Subcutaneous abdominal adipose tissue (tissue), 5 donors: Measurements from ENCODE around the gene C1QTNF5.

Experiments used
- H3K27ac ChIP-seq: one replicate; pipeline ENCODE4 v1.7.0; 2013; ENCODE audit warnings: low read depth, mild to moderate bottlenecking, inconsistent platforms, low read length, moderate library complexity
- H3K27me3 ChIP-seq, 5 donors: one replicate each; pipeline ENCODE4 v1.7.0; 2013; ENCODE audit warnings: low read length in 5 of 5, inconsistent platforms in 1 of 5; ENCODE audit not compliant: control insufficient read depth in 5 of 5, insufficient read depth in 4 of 5
- H3K36me3 ChIP-seq, 5 donors: one replicate each; pipeline ENCODE4 v1.7.0; 2013; ENCODE audit warnings: low read length in 5 of 5; ENCODE audit not compliant: control insufficient read depth in 5 of 5, insufficient read depth in 5 of 5
- H3K4me1 ChIP-seq, 5 donors: one replicate each; pipeline ENCODE4 v1.7.0; 2013; ENCODE audit warnings: low read length in 5 of 5, mild to moderate bottlenecking in 3 of 5, moderate library complexity in 1 of 5; ENCODE audit not compliant: control insufficient read depth in 5 of 5, insufficient read depth in 5 of 5
- H3K4me3 ChIP-seq, 5 donors: one replicate each; pipeline ENCODE4 v1.7.0; 2013; ENCODE audit warnings: low read length in 5 of 5, low read depth in 1 of 5
- H3K9ac ChIP-seq, 5 donors: one replicate each; pipeline ENCODE4 v1.7.0; 2013; ENCODE audit warnings: low read length in 5 of 5, mild to moderate bottlenecking in 4 of 5, moderate library complexity in 3 of 5
- H3K9me3 ChIP-seq, 5 donors: one replicate each; pipeline ENCODE4 v1.7.0; 2013; ENCODE audit warnings: low read length in 5 of 5; ENCODE audit not compliant: control insufficient read depth in 5 of 5
- donor health status: healthy.
- donor health status: healthy.
- donor health status: healthy.
- donor health status: healthy.
- donor health status: healthy.

Gene C1QTNF5

DNA sequence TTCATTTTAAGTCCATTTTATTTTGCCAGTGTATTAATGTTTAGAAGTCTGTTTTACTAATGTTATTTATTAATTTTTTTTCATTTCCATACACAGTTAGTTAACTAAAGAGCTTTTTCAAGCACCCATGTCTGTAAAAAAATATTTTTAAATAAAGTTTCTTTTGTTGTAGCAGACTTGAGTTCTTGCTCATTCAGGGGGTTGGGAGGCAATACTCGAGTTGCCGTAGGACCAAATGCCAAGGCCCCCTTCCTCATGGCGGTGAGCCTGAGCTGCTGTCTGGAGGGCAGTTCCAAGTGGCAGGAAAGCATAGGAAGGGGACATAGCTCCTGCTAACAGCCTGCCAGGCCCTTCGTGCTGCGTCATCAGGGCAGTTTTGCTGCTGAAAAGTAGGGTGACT, 32.7 kb downstream of the C1QTNF5 start:
- H3K4me3 ChIP-seq, result no peak overlapping the region
- H3K27me3 ChIP-seq, result no peaks in the 10 kb centered on the region
- no peaks in the 10 kb centered on the region for H3K9me3 ChIP-seq
- H3K4me1 ChIP-seq, result peaks cover 11 to 78% (median 62%) of the 10 kb centered on the region in 5 donors
- no peak overlapping the region for H3K9ac ChIP-seq
- peak overlapping the region; percentile 85 for H3K27ac ChIP-seq
- H3K36me3 ChIP-seq, result peaks cover 7 to 75% (median 69%) of the 10 kb centered on the region in 5 donors

DNA sequence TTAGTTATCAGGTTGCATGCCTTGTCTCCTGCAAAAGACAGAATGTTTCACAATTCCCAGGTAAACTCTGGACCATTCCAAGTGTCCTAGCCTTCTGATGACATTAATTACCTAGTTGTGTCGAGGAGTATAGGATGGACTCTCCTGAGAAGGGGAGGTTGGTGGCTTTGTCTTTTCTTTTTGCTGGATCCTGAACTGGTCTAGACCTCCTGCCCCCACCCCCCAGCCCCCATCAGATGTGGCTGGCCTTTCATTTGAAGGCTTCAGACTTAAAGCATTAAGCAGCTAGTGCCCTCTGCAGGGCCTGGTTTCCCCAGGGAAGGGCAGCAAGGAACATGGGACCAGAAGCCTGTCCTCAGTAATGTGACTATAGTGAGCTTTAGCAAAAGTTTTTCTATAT, 33.5 kb downstream of the C1QTNF5 start:
- H3K4me3 ChIP-seq, result no peak overlapping the region
- H3K9me3 ChIP-seq, result no peaks in the 10 kb centered on the region
- peaks cover 7 to 74% (median 66%) of the 10 kb centered on the region in 5 donors for H3K36me3 ChIP-seq
- H3K4me1 ChIP-seq, result peaks cover 11 to 70% (median 55%) of the 10 kb centered on the region in 5 donors
- peak overlapping the region; percentile 85 for H3K27ac ChIP-seq
- no peaks in the 10 kb centered on the region for H3K27me3 ChIP-seq
- peak overlapping the region in 2 of 5 donors; percentile 49 to 64 for H3K9ac ChIP-seq

- H3K27me3 ChIP-seq, result no peaks in the 10 kb centered on the region
- peak overlapping the region; percentile 85 for H3K27ac ChIP-seq
- peaks cover 9 to 74% (median 65%) of the 10 kb centered on the region in 5 donors for H3K36me3 ChIP-seq
- no peaks in the 10 kb centered on the region for H3K9me3 ChIP-seq
- H3K4me3 ChIP-seq, result peak overlapping the region in 2 of 5 donors; percentile 3 to 40
- peak overlapping the region in 3 of 5 donors; percentile 14 to 30 (median 21) for H3K9ac ChIP-seq
- peaks cover 11 to 64% (median 51%) of the 10 kb centered on the region in 5 donors for H3K4me1 ChIP-seq
Observed at GRCh38 chr11:119306373-119306890, 34.3 kb downstream of the C1QTNF5 start.

GRCh38 chr11:119305556-119306372, 34.9 kb downstream of the C1QTNF5 start:
- H3K9me3 ChIP-seq, result no peaks in the 10 kb centered on the region
- peak overlapping the region in 3 of 5 donors; percentile 14 to 34 (median 21) for H3K9ac ChIP-seq
- peaks cover 9 to 59% (median 52%) of the 10 kb centered on the region in 5 donors for H3K4me1 ChIP-seq
- no peaks in the 10 kb centered on the region for H3K27me3 ChIP-seq
- H3K27ac ChIP-seq, result peak overlapping the region; percentile 85
- H3K36me3 ChIP-seq, result peaks cover 9 to 74% (median 62%) of the 10 kb centered on the region in 5 donors
- H3K4me3 ChIP-seq, result peak overlapping the region in 2 of 5 donors; percentile 3 to 40

- H3K9ac ChIP-seq, result no peak overlapping the region
- peaks cover 15 to 76% (median 60%) of the 10 kb centered on the region in 5 donors for H3K36me3 ChIP-seq
- peaks cover 13 to 59% (median 51%) of the 10 kb centered on the region in 5 donors for H3K4me1 ChIP-seq
- H3K27ac ChIP-seq, result no peak overlapping the region
- H3K9me3 ChIP-seq, result no peaks in the 10 kb centered on the region
- no peaks in the 10 kb centered on the region for H3K27me3 ChIP-seq
- no peak overlapping the region for H3K4me3 ChIP-seq
Observed at GRCh38 chr11:119303227-119303718, 37.4 kb downstream of the C1QTNF5 start.

- Histone ChIP-seq H3K27ac (peak overlapping the region; percentile 56), H3K9ac (no peak overlapping the region), H3K36me3 (peaks cover 21 to 81% (median 69%) of the 10 kb centered on the region in 5 donors), H3K9me3 (no peaks in the 10 kb centered on the region), H3K4me3 (no peak overlapping the region), H3K27me3 (no peaks in the 10 kb centered on the region), H3K4me1 (peaks cover 5 to 59% (median 39%) of the 10 kb centered on the region in 5 donors)
Observed at GRCh38 chr11:119300198-119300964, 40.3 kb downstream of the C1QTNF5 start.

DNA sequence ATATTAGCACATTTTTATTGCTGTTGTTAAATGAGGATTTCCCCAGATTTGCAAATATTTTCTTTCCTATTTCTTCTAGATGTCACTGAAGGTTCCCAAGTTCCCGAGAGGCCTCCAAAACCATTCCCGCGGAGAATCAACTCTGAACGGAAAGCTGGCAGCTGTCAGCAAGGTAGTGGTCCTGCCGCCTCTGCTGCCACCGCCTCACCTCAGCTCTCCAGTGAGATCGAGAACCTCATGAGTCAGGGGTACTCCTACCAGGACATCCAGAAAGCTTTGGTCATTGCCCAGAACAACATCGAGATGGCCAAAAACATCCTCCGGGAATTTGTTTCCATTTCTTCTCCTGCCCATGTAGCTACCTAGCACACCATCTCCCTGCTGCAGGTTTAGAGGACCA, 41.3 kb downstream of the C1QTNF5 start:
- Histone ChIP-seq H3K27ac (peak overlapping the region; percentile 56), H3K9me3 (no peaks in the 10 kb centered on the region), H3K27me3 (no peaks in the 10 kb centered on the region), H3K4me3 (no peak overlapping the region), H3K36me3 (peaks cover 21 to 75% (median 64%) of the 10 kb centered on the region in 5 donors), H3K9ac (peak overlapping the region in 1 of 5 donors; percentile 11), H3K4me1 (peaks cover 5 to 64% (median 40%) of the 10 kb centered on the region in 5 donors)

- Histone ChIP-seq H3K36me3 (peaks cover 21 to 69% (median 57%) of the 10 kb centered on the region in 5 donors), H3K4me3 (no peak overlapping the region), H3K4me1 (peaks cover 5 to 66% (median 40%) of the 10 kb centered on the region in 5 donors), H3K27ac (peak overlapping the region; percentile 79), H3K9ac (no peak overlapping the region), H3K27me3 (no peaks in the 10 kb centered on the region), H3K9me3 (no peaks in the 10 kb centered on the region)
Observed at GRCh38 chr11:119298726-119299125, 42.0 kb downstream of the C1QTNF5 start.

GRCh38 chr11:119297938-119298337, 42.7 kb downstream of the C1QTNF5 start:
- Histone ChIP-seq H3K4me1 (peaks cover 5 to 66% (median 40%) of the 10 kb centered on the region in 5 donors), H3K27me3 (no peaks in the 10 kb centered on the region), H3K27ac (peak overlapping the region; percentile 79), H3K9ac (no peak overlapping the region), H3K9me3 (no peaks in the 10 kb centered on the region), H3K4me3 (no peak overlapping the region), H3K36me3 (peaks cover 14 to 66% (median 51%) of the 10 kb centered on the region in 5 donors)
